Neural cell (in vitro differentiated cells): ENCODE measurements around the gene LBR. TPM values are rescaled to one million over a fixed set of nuclear protein-coding genes. Genes with fewer than 3 reads are reported as not detected.

ENCODE experiments used
- H2AFZ ChIP-seq: fragments of 200-600, 300-800 bp; sonication (generic), shearing (Covaris generic); 2 replicates; pipeline ENCODE4 v1.6.0; 2014; ENCODE audit warnings: low read depth, mild to moderate bottlenecking, antibody characterized with exemption, low read length, moderate library complexity
- H3F3A ChIP-seq: fragments of 200-600 bp; shearing (Covaris generic); 2 replicates; pipeline ENCODE4 v1.6.1; 2016; ENCODE audit warnings: mild to moderate bottlenecking, moderate library complexity, mixed read lengths, antibody characterized with exemption, low read length; ENCODE audit not compliant: insufficient read depth, poor library complexity, severe bottlenecking
- H3K27ac ChIP-seq: fragments of 200-600, 300-800 bp; sonication (generic), shearing (Covaris generic); 2 replicates; pipeline ENCODE4 v1.5.1; 2014; ENCODE audit warnings: mild to moderate bottlenecking, low read length, moderate library complexity
- H3K27me3 ChIP-seq: fragments of 300-800, 200-600 bp; sonication (generic), shearing (Covaris generic); 2 replicates; pipeline ENCODE4 v1.6.0; 2014; ENCODE audit warnings: mild to moderate bottlenecking, low read depth, low read length, moderate library complexity; ENCODE audit not compliant: insufficient read depth
- H3K36me3 ChIP-seq: fragments of 300-800, 200-600 bp; sonication (generic), shearing (Covaris generic); 2 replicates; pipeline ENCODE4 v1.5.1; 2014; ENCODE audit warnings: mild to moderate bottlenecking, antibody characterized with exemption, low read length, moderate library complexity; ENCODE audit not compliant: insufficient read depth
- H3K4me2 ChIP-seq: fragments of 300-800, 200-600 bp; sonication (generic), shearing (Covaris generic); 2 replicates; pipeline ENCODE4 v1.6.0; 2014; ENCODE audit warnings: mild to moderate bottlenecking, low read length
- H3K4me3 ChIP-seq: fragments of 300-800, 200-600 bp; sonication (generic), shearing (Covaris generic); 2 replicates; pipeline ENCODE4 v1.5.1; 2014; ENCODE audit warnings: mild to moderate bottlenecking, low read length, moderate library complexity
- H3K79me2 ChIP-seq: fragments of 200-600 bp; shearing (Covaris generic); replicated peaks from 2 replicates; pipeline ENCODE4 v1.6.0; 2014; ENCODE audit warnings: mild to moderate bottlenecking, low read length, moderate library complexity; ENCODE audit not compliant: insufficient read depth
- H3K9ac ChIP-seq: fragments of 300-800, 200-600 bp; sonication (generic), shearing (Covaris generic); 2 replicates; pipeline ENCODE4 v1.6.1; 2016; ENCODE audit warnings: mild to moderate bottlenecking, low read length, mixed read lengths
- H3K9me2 ChIP-seq: fragments of 200-600 bp; shearing (Covaris generic); 2 replicates; pipeline ENCODE4 v1.6.1; 2016; ENCODE audit warnings: mild to moderate bottlenecking, low read length, mixed read lengths; ENCODE audit not compliant: insufficient read depth
- H3K9me3 ChIP-seq: fragments of 200-600, 300-800 bp; sonication (generic), shearing (Covaris generic); 2 replicates; pipeline ENCODE4 v1.6.1; 2016; ENCODE audit warnings: mild to moderate bottlenecking, mixed run types, low read length, moderate library complexity, mixed read lengths
- H4K20me1 ChIP-seq: fragments of 200-600 bp; shearing (Covaris generic); 2 replicates; pipeline ENCODE4 v1.6.1; 2016; ENCODE audit warnings: mild to moderate bottlenecking, mixed run types; ENCODE audit not compliant: insufficient read depth
- CTCF ChIP-seq: fragments of 450-650 bp; IDR thresholded peaks from 2 replicates; pipeline ENCODE4 v1.5.1; 2014; ENCODE audit warnings: antibody characterized with exemption, mild to moderate bottlenecking, moderate library complexity; ENCODE audit not compliant: poor library complexity, severe bottlenecking
- EP300 ChIP-seq: fragments of 450-650 bp; conservative IDR thresholded peaks from 2 replicates; pipeline ENCODE4 v1.6.1; 2014; ENCODE audit warnings: antibody characterized with exemption, mild to moderate bottlenecking, moderate library complexity; ENCODE audit not compliant: poor library complexity, severe bottlenecking
- EZH2 ChIP-seq: fragments of 200-600, 300-800 bp; shearing (Covaris generic), sonication (generic); IDR thresholded peaks from 2 replicates; pipeline ENCODE4 v1.6.1; 2014; ENCODE audit warnings: antibody characterized with exemption, low read length, borderline replicate concordance, mild to moderate bottlenecking; ENCODE audit not compliant: insufficient read depth, poor library complexity, severe bottlenecking
- MXI1 ChIP-seq: fragments of 450-650 bp; conservative IDR thresholded peaks from 2 replicates; pipeline ENCODE4 v1.6.1; 2014; ENCODE audit warnings: antibody characterized with exemption, mild to moderate bottlenecking; ENCODE audit not compliant: poor library complexity, severe bottlenecking
- POLR2AphosphoS5 ChIP-seq: IDR thresholded peaks from 2 replicates; pipeline ENCODE4 v1.6.1; 2012
- RAD21 ChIP-seq: fragments of 450-650 bp; conservative IDR thresholded peaks from 2 replicates; pipeline ENCODE4 v1.6.1; 2014; ENCODE audit warnings: antibody characterized with exemption, mild to moderate bottlenecking, moderate library complexity
- REST ChIP-seq: IDR thresholded peaks from 2 replicates; pipeline ENCODE4 v1.6.1; 2012; ENCODE audit warnings: borderline replicate concordance
- SMC3 ChIP-seq: fragments of 450-650 bp; conservative IDR thresholded peaks from 2 replicates; pipeline ENCODE4 v1.6.1; 2014; ENCODE audit warnings: antibody characterized with exemption, mild to moderate bottlenecking, moderate library complexity; ENCODE audit not compliant: poor library complexity
- TAF1 ChIP-seq: IDR thresholded peaks from 2 replicates; pipeline ENCODE4 v1.6.1; 2012; ENCODE audit warnings: low read depth
- polyA plus RNA-seq: library from polyadenylated mRNA; depleted of rRNA; stranded (reverse); fragments of >200 nt; gene quantifications from 2 replicates; pipeline ENCODE4 v1.2.3, GENCODE V29; 2014

LBR gene
- polyA plus RNA-seq, 1 donor from 2014 or later: 156 TPM

- Histone ChIP-seq H3K4me3 (peak overlapping the region; percentile 11), H3K9me3 (no peaks in the 10 kb centered on the region), H3F3A (no peaks in the 10 kb centered on the region), H3K9ac (peak overlapping the region; percentile 42), H3K9me2 (no peaks in the 10 kb centered on the region), H4K20me1 (no peaks in the 10 kb centered on the region), H3K27me3 (no peaks in the 10 kb centered on the region), H2AFZ (no peak overlapping the region), H3K36me3 (no peaks in the 10 kb centered on the region), H3K27ac (peak overlapping the region; percentile 90), H3K79me2 (no peaks in the 10 kb centered on the region), H3K4me2 (peak overlapping the region; percentile 5)
- TF ChIP-seq EZH2 (no peak), RAD21 (no peak), POLR2AphosphoS5 (no peak), EP300 (no peak), MXI1 (no peak), REST (no peak)
These were observed 37.3 kb upstream of the LBR start for GRCh38 chr1:225464851-225465792.

- peak overlapping the region; percentile 71 for H3K9ac ChIP-seq
- no peaks in the 10 kb centered on the region for H3F3A ChIP-seq
- H4K20me1 ChIP-seq: no peaks in the 10 kb centered on the region
- no peak for TF ChIP-seq SMC3
- TF ChIP-seq MXI1: peak; percentile 40
- peak; percentile 23 for TF ChIP-seq RAD21
- no peak for TF ChIP-seq CTCF
- TF ChIP-seq POLR2AphosphoS5: peak; percentile 87
- TF ChIP-seq REST: peak; percentile 65
- peak; percentile 48 for TF ChIP-seq TAF1
- no peak for TF ChIP-seq EZH2
- TF ChIP-seq EP300: peak; percentile 79
- H3K4me3 ChIP-seq: peak overlapping the region; percentile 58
- H3K9me2 ChIP-seq: no peaks in the 10 kb centered on the region
- H2AFZ ChIP-seq: peak overlapping the region; percentile 85
- peak overlapping the region; percentile 90 for H3K27ac ChIP-seq
- no peaks in the 10 kb centered on the region for H3K27me3 ChIP-seq
- no peaks in the 10 kb centered on the region for H3K9me3 ChIP-seq
- peak overlapping the region; percentile 88 for H3K4me2 ChIP-seq
- no peaks in the 10 kb centered on the region for H3K36me3 ChIP-seq
- no peaks in the 10 kb centered on the region for H3K79me2 ChIP-seq
These were observed 35.1 kb upstream of the LBR start for GRCh38 chr1:225462714-225463574.
